Measurements from ENCODE around the gene HNRNPK.

The HNRNPK gene

GRCh38 chr9:83979812-83980394 is at the start of gene HNRNPK:
Gene HNRNPK (minus strand): TSS chr9:83980215. CDS start chr9:83978252, 1,963 bp downstream.
- ATAC-seq, result peak; percentile 84 to 86

GRCh38 chr9:84027201-84027600 is 47.2 kb upstream of the HNRNPK start:
- no peak for ATAC-seq

GRCh38 chr9:84024041-84024575 is 44.1 kb upstream of the HNRNPK start:
- no peak for ATAC-seq

GRCh38 chr9:84007662-84008061 is 27.6 kb upstream of the HNRNPK start:
- ATAC-seq, result no peak

- ATAC-seq, result no peak
Observed at GRCh38 chr9:84003246-84003645, 23.2 kb upstream of the HNRNPK start.

- peak in 1 of 2 donors; percentile 48 for ATAC-seq
Observed at GRCh38 chr9:84002344-84002743, 22.3 kb upstream of the HNRNPK start.

GRCh38 chr9:84001621-84002020 is 21.6 kb upstream of the HNRNPK start:
- no peak for ATAC-seq

- no peak for ATAC-seq
Observed at GRCh38 chr9:84000186-84000585, 20.2 kb upstream of the HNRNPK start.

- no peak for ATAC-seq
Observed at GRCh38 chr9:83999141-83999918, 19.3 kb upstream of the HNRNPK start.

GRCh38 chr9:83996126-83996525 is 16.1 kb upstream of the HNRNPK start:
- no peak for ATAC-seq

- no peak for ATAC-seq
Observed at GRCh38 chr9:83992901-83993300, 12.9 kb upstream of the HNRNPK start.

- ATAC-seq, result no peak
Observed at GRCh38 chr9:83992407-83992806, 12.4 kb upstream of the HNRNPK start.

GRCh38 chr9:83991355-83991754 is 11.3 kb upstream of the HNRNPK start:
- ATAC-seq, result no peak

GRCh38 chr9:83988411-83988810 is 8.4 kb upstream of the HNRNPK start:
- ATAC-seq, result no peak

- no peak for ATAC-seq
Observed at GRCh38 chr9:83987402-83987791, 7.4 kb upstream of the HNRNPK start.

GRCh38 chr9:83986765-83987401 is 6.9 kb upstream of the HNRNPK start:
- peak; percentile 61 to 65 for ATAC-seq

GRCh38 chr9:83986195-83986594 is 6.2 kb upstream of the HNRNPK start:
- ATAC-seq, result no peak

- ATAC-seq, result no peak
Observed at GRCh38 chr9:83981126-83981871, 1.3 kb upstream of the HNRNPK start.

GRCh38 chr9:83980395-83981125 is 545 bp upstream of the HNRNPK start, which contains the start of gene RMI1:
Gene RMI1 (plus strand): TSS chr9:83980805. CDS start chr9:84000987, 20,182 bp downstream.
- ATAC-seq, result peak; percentile 76 to 78

GRCh38 chr9:83978992-83979811 is 813 bp downstream of the HNRNPK start:
- peak; percentile 45 to 51 for ATAC-seq

- ATAC-seq, result no peak
Observed at GRCh38 chr9:83977196-83977595, 2.8 kb downstream of the HNRNPK start.

All from activated CD4-positive, CD25-positive, alpha-beta regulatory T cell treated with anti-CD3 and anti-CD28 coated beads, Interleukin-2, amount 50 U/mL, for 24 hours (primary cell).